Measurements from ENCODE around the gene ZNF575. TPM values are rescaled to one million over a fixed set of nuclear protein-coding genes. Genes with fewer than 3 reads are reported as not detected.

The ZNF575 gene, protein sequence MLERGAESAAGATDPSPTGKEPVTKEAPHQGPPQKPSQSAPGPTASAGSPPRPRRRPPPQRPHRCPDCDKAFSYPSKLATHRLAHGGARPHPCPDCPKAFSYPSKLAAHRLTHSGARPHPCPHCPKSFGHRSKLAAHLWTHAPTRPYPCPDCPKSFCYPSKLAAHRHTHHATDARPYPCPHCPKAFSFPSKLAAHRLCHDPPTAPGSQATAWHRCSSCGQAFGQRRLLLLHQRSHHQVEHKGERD
- 1 to 10 TPM in 2 of 4 donors, under 1 TPM in 2; 0.53 to 1.7 (median 1.3) TPM for total RNA-seq

- Histone ChIP-seq H3K36me3 (peaks cover 0 to 5% (median 0%) of the 10 kb centered on the region in 3 donors), H3K27ac (peak within 1 kb of the TSS; percentile 75 to 95 (median 88)), H3K4me3 (peak within 1 kb of the TSS; percentile 51 to 77 (median 61)), H3K27me3 (no peaks in the 10 kb centered on the region), H3K9me3 (no peaks in the 10 kb centered on the region), H3K4me1 (peaks cover 0 to 20% (median 0%) of the 10 kb centered on the region in 4 donors)
- TF ChIP-seq, protein P1, sequence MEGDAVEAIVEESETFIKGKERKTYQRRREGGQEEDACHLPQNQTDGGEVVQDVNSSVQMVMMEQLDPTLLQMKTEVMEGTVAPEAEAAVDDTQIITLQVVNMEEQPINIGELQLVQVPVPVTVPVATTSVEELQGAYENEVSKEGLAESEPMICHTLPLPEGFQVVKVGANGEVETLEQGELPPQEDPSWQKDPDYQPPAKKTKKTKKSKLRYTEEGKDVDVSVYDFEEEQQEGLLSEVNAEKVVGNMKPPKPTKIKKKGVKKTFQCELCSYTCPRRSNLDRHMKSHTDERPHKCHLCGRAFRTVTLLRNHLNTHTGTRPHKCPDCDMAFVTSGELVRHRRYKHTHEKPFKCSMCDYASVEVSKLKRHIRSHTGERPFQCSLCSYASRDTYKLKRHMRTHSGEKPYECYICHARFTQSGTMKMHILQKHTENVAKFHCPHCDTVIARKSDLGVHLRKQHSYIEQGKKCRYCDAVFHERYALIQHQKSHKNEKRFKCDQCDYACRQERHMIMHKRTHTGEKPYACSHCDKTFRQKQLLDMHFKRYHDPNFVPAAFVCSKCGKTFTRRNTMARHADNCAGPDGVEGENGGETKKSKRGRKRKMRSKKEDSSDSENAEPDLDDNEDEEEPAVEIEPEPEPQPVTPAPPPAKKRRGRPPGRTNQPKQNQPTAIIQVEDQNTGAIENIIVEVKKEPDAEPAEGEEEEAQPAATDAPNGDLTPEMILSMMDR (IDR thresholded peaks at IDR 0.05): peak in 1 of 6 experiments; percentile 6
- no peak for TF ChIP-seq POLR2A (IDR thresholded peaks at IDR 0.05)
- peak; percentile 87 to 94 (median 94) for DNase-seq
These were observed at the start of gene ZNF575 for GRCh38 chr19:43532962-43533545. Gene ZNF575 (plus strand): TSS chr19:43533188. CDS start chr19:43534423, 1,235 bp downstream.

- no peaks in the 10 kb centered on the region for H3K9me3 ChIP-seq
- no peak overlapping the region for H3K27ac ChIP-seq
- peaks cover 0 to 20% (median 0%) of the 10 kb centered on the region in 3 donors for H3K36me3 ChIP-seq
- H3K4me3 ChIP-seq: no peak overlapping the region
- no peaks in the 10 kb centered on the region for H3K27me3 ChIP-seq
- TF ChIP-seq, protein P1 (IDR thresholded peaks at IDR 0.05): no peak
- no peak for TF ChIP-seq POLR2A (IDR thresholded peaks at IDR 0.05)
- no peak for DNase-seq
- H3K4me1 ChIP-seq: peaks cover 0 to 5% (median 0%) of the 10 kb centered on the region in 4 donors
These were observed 49.7 kb upstream of the ZNF575 start for GRCh38 chr19:43483281-43483680.

DNA sequence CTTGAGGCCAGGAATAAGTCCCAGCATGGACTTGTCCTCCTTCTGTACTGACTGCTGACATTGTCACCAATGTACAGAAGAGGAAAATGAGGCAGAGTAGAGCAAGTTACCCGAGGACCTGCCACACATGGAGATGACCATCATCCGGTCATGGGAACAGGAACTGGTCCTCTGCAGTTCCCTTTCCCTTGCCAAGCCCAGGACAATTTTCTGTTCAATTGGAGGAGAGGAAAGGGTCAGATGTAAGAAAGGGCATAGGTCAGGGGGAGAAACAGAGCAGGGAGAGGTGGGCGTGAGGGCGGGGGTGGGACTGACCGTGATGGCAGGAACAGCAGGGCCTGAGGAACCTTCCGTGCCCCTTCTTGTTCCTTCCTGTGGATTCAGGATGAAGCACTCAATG, 47.0 kb upstream of the ZNF575 start:
- H3K9me3 ChIP-seq: no peaks in the 10 kb centered on the region
- no peak for TF ChIP-seq POLR2A (IDR thresholded peaks at IDR 0.05)
- TF ChIP-seq, protein P1 (IDR thresholded peaks at IDR 0.05): no peak
- H3K27ac ChIP-seq: no peak overlapping the region
- H3K4me1 ChIP-seq: peaks cover 0 to 5% (median 0%) of the 10 kb centered on the region in 4 donors
- no peak overlapping the region for H3K4me3 ChIP-seq
- H3K27me3 ChIP-seq: no peaks in the 10 kb centered on the region
- no peak for DNase-seq
- peaks cover 0 to 10% (median 0%) of the 10 kb centered on the region in 3 donors for H3K36me3 ChIP-seq

DNA sequence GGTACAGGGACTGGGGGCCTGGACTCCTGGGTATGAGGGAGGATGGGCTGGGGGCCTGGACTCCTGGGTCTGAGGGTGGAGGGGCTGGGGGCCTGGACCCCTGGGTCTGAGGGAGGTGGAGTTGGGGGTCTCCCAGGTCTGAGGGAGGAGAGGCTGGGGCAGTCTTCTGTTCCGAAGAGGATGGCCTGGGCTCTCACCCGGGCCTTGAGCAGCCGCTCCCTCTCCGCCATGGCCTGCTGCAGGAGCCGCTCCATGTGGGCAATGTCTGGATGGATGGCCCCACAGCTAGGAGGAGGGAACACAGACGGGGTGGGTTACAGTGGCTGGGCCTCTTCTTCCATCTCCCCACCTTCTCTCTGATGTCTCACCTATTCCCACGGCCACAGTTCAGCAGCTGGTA, 46.6 kb upstream of the ZNF575 start:
- DNase-seq: no peak
- TF ChIP-seq, protein P1 (IDR thresholded peaks at IDR 0.05): no peak
- TF ChIP-seq POLR2A (IDR thresholded peaks at IDR 0.05): no peak
- Histone ChIP-seq H3K9me3 (no peaks in the 10 kb centered on the region), H3K4me1 (peaks cover 0 to 5% (median 0%) of the 10 kb centered on the region in 4 donors), H3K27me3 (no peaks in the 10 kb centered on the region), H3K36me3 (peaks cover 0 to 5% (median 0%) of the 10 kb centered on the region in 3 donors), H3K4me3 (no peak overlapping the region), H3K27ac (no peak overlapping the region)

- DNase-seq: no peak
- H3K27ac ChIP-seq: no peak overlapping the region
- H3K36me3 ChIP-seq: peaks cover 0 to 3% (median 0%) of the 10 kb centered on the region in 3 donors
- no peak for TF ChIP-seq POLR2A (IDR thresholded peaks at IDR 0.05)
- TF ChIP-seq, protein P1 (IDR thresholded peaks at IDR 0.05): no peak
- no peaks in the 10 kb centered on the region for H3K9me3 ChIP-seq
- H3K4me1 ChIP-seq: peaks cover 0 to 5% (median 0%) of the 10 kb centered on the region in 4 donors
- H3K4me3 ChIP-seq: no peak overlapping the region
- H3K27me3 ChIP-seq: no peaks in the 10 kb centered on the region
These were observed 44.8 kb upstream of the ZNF575 start for GRCh38 chr19:43488179-43488578.
